Pancreas (tissue), 10 donors: ENCODE measurements around the gene VPS26B. TPM values are rescaled to one million over a fixed set of nuclear protein-coding genes. Genes with fewer than 3 reads are reported as not detected.

Experiments used
- ATAC-seq, 4 donors: fragments of 200-7000 bp; cut with Tn5 transposase; one replicate each; pipeline versions ENCODE4 v1.8.0 to v1.9.1; 2020; ENCODE audit warnings: mild to moderate bottlenecking in 4 of 4, moderate library complexity in 4 of 4
- DNase-seq, 6 donors: peaks; one replicate each; pipeline ENCODE4 v3.0.0-alpha.2; 2020
- FAIRE-seq: peaks from 2 replicates; lab custom pipeline; 2012; peaks lifted over from hg19 to GRCh38; lab: Jason Lieb, UNC
- H3K27ac ChIP-seq, 4 donors: fragments of 200-600 bp; sonication (generic); 1 replicate in 3 of 4; 2 replicates in 1 of 4; pipeline versions ENCODE4 v1.5.0 to v1.8.0; 2020
- H3K27me3 ChIP-seq, 4 donors: fragments of 200-600 bp; one replicate each; pipeline ENCODE4 v1.8.0; 2021
- H3K36me3 ChIP-seq, 3 donors: fragments of 200-600 bp; sonication (generic) in 1 of 3; one replicate each; pipeline versions ENCODE4 v1.5.0 to v1.8.0; 2020 to 2021
- H3K4me1 ChIP-seq, 3 donors: fragments of 200-600 bp; one replicate each; pipeline ENCODE4 v1.8.0; 2021
- H3K4me3 ChIP-seq, 4 donors: fragments of 200-600 bp; sonication (generic) in 2 of 4; one replicate each; pipeline versions ENCODE4 v1.5.0 to v1.8.0; 2020 to 2021
- H3K9me3 ChIP-seq, 4 donors: fragments of 200-600 bp; one replicate each; pipeline ENCODE4 v1.8.0; 2021
- CTCF ChIP-seq, 4 donors: fragments of 200-600 bp; sonication (generic) in 3 of 4; IDR thresholded peaks; one replicate each; pipeline versions ENCODE4 v1.5.0 to v1.8.0; 2021; ENCODE audit warnings: antibody characterized with exemption in 4 of 4
- whole genome bisulfite sequencing, 2 donors: extraction: QIAGEN DNeasy Blood & Tissue Kit; methylation state at CpG; one replicate each; pipeline ENCODE4 v1.1.7; 2013; 5-methylcytosine and 5-hydroxymethylcytosine counted together
- intact Hi-C, 3 donors: fragments of 100-400 bp; cut with DNase I; formaldehyde crosslinking; loops; one replicate each; pipeline versions ENCODE4 v1.11.1 to v1.14.2; 2022
- polyA plus RNA-seq, 2 donors: library from polyadenylated mRNA; stranded (reverse); fragments of 200-250 nt; gene quantifications; one replicate each; pipeline ENCODE4 v1.2.3, GENCODE V29; 2013
- total RNA-seq, 6 donors: library from RNA; stranded (reverse); fragmentation: NEBNext Ultra II Directional in 4 of 6; extraction: Animal tissue kit (Norgen Biotek cat#: 25700) in 4 of 6; gene quantifications; one replicate each; pipeline versions ENCODE4 v1.2.1 to v1.2.4, GENCODE V29; 2021 to 2023
- donor health status: healthy with polysubstance abuse.
- donor health status: DM: no; HTN: no; CAD: no; lungs with moderate emphysema.
- donor health status: DM: no; HTN: no; CAD: no.
- donor health status: control.
- donor health status: control.
- donor health status: Bipolar disorder and iron deficiency.
- donor health status: DM: yes; HTN: yes; CAD: no.
- donor health status: DM: no; HTN: no; CAD: no.
- donor health status: DM: no; HTN: no; CAD: no.
- donor health status: DM: yes; HTN: yes; CAD: no.

The VPS26B gene
- total and polyA plus RNA-seq, 8 donors = 18.1 to 30.3 (median 26.5) TPM

GRCh38 chr11:134236834-134237556 is 12.5 kb downstream of the VPS26B start:
- no peak for FAIRE-seq
- Histone ChIP-seq H3K4me1 (peaks cover 0 to 3% (median 0%) of the 10 kb centered on the region in 3 donors), H3K4me3 (no peak overlapping the region), H3K9me3 (no peaks in the 10 kb centered on the region), H3K27me3 (no peaks in the 10 kb centered on the region), H3K36me3 (peaks cover 0 to 6% (median 0%) of the 10 kb centered on the region in 3 donors), H3K27ac (no peak overlapping the region)
- ATAC-seq = no peak
- 91% methylated on average over 7 of the region's 7 CpGs for WGBS, 2 donors
- intact Hi-C loops = no loop called here
- no peak for DNase-seq
- no peak for TF ChIP-seq CTCF (IDR thresholded peaks at IDR 0.05)

- intact Hi-C loops = no loop called here
- Histone ChIP-seq H3K36me3 (peaks cover 0 to 11% (median 0%) of the 10 kb centered on the region in 3 donors), H3K27me3 (no peaks in the 10 kb centered on the region), H3K4me3 (no peak overlapping the region), H3K4me1 (peaks cover 0 to 3% (median 0%) of the 10 kb centered on the region in 3 donors), H3K27ac (no peak overlapping the region), H3K9me3 (no peaks in the 10 kb centered on the region)
- no peak for TF ChIP-seq CTCF (IDR thresholded peaks at IDR 0.05)
- 86 to 89% methylated on average over 11 of the region's 11 CpGs for WGBS, 2 donors
- ATAC-seq = no peak
- FAIRE-seq = no peak
- DNase-seq = no peak
Measured at GRCh38 chr11:134237557-134237922, 13.1 kb downstream of the VPS26B start.

- peaks cover 0 to 3% (median 0%) of the 10 kb centered on the region in 3 donors for H3K4me1 ChIP-seq
- no peaks in the 10 kb centered on the region for H3K9me3 ChIP-seq
- TF ChIP-seq CTCF (IDR thresholded peaks at IDR 0.05) = no peak
- peaks cover 0 to 22% (median 6%) of the 10 kb centered on the region in 3 donors for H3K36me3 ChIP-seq
- H3K27me3 ChIP-seq = no peaks in the 10 kb centered on the region
- no peak for FAIRE-seq
- no peak for DNase-seq
- intact Hi-C loops = no loop called here
- 93 to 96% methylated on average over 5 of the region's 5 CpGs for WGBS, 2 donors
- no peak overlapping the region for H3K4me3 ChIP-seq
- H3K27ac ChIP-seq = no peak overlapping the region
- ATAC-seq = no peak
Measured at GRCh38 chr11:134238956-134239355, 14.5 kb downstream of the VPS26B start.

- Histone ChIP-seq H3K4me1 (no peaks in the 10 kb centered on the region), H3K27me3 (no peaks in the 10 kb centered on the region), H3K4me3 (no peak overlapping the region), H3K27ac (no peak overlapping the region), H3K9me3 (no peaks in the 10 kb centered on the region), H3K36me3 (peaks cover 0 to 22% (median 15%) of the 10 kb centered on the region in 3 donors)
- ATAC-seq (no peak), FAIRE-seq (no peak), DNase-seq (no peak)
- intact Hi-C loops = no loop called here
- WGBS, 2 donors = 71% methylated on average over 6 of the region's 6 CpGs
- TF ChIP-seq CTCF (IDR thresholded peaks at IDR 0.05) = no peak
Measured at GRCh38 chr11:134240592-134240991, 16.1 kb downstream of the VPS26B start.

GRCh38 chr11:134242376-134242775 is 17.9 kb downstream of the VPS26B start:
- Histone ChIP-seq H3K27me3 (no peaks in the 10 kb centered on the region), H3K27ac (no peak overlapping the region), H3K4me3 (no peak overlapping the region), H3K36me3 (peaks cover 0 to 29% (median 19%) of the 10 kb centered on the region in 3 donors), H3K9me3 (no peaks in the 10 kb centered on the region), H3K4me1 (no peaks in the 10 kb centered on the region)
- FAIRE-seq (no peak), DNase-seq (no peak), ATAC-seq (no peak)
- no peak for TF ChIP-seq CTCF (IDR thresholded peaks at IDR 0.05)
- intact Hi-C loops = no loop called here
- WGBS, 2 donors = 86 to 90% methylated on average over 9 of the region's 9 CpGs
